GM19452 (cell line): Measurements from ENCODE around the gene NDUFAF4.

Experiments used
- ATAC-seq: cut with Tn5 transposase; IDR thresholded peaks from one replicate; pipeline ENCODE4 v1.9.1; 2021; ENCODE audit not compliant: unreplicated experiment

Gene NDUFAF4

GRCh38 chr6:96897396-96898240 lies at the start of gene NDUFAF4:
TSS of gene NDUFAF4 (minus strand) at chr6:96897891. CDS start at chr6:96897801, 90 bp downstream.
- peak; percentile 89 for ATAC-seq

- ATAC-seq: peak; percentile 96
Observed at GRCh38 chr6:96947055-96947454, 49.4 kb upstream of the NDUFAF4 start.

DNA sequence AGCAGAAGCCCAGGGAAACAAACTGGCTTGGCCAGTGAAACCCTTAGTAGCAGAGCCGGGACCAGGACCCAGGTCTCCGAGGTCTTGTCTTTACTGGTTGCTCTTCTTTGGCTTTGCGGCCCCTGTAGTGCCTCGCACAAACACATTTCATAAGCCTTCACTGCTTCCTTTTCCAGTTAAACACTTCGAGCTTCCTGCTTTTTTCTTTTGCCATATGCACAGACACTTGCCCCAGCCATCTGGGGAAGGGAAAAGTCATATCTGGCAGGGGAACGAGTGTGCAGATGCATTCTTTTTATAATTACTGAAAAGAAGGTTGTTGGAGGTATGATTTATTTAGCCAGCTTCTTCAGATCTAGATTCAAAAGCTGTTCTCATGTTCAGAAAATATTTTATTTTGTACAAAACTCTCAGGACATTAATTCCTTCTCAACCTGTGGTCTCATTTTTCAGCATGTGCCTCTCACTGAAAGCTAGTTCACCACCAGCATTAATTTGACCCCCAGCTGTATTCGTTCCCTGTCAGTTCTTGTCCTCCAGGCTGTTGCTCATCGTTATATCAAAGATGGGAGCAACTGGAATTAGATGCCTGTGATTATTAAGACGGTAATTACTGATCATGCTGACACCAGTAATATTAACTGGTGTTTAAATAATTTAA lies 46.0 kb upstream of the NDUFAF4 start:
- ATAC-seq: no peak

DNA sequence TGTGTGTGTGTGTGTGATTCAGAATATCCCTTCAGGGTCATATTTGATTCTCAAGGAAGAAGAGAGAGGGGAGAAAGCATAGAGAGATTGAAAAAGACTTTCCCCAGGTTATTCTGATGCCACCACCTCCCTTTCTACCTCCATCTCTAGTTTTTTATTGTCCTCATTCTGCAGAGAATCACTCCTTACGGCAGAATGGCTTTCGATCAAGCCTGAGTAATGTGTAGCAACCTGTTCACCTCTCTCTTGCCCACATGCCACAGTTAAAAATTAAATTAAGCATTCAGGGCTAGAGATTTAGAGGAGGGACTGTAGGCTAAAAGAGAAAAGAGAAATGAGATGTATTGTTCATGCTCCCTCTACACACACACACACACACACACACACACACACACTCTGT lies 45.0 kb upstream of the NDUFAF4 start:
- no peak for ATAC-seq

DNA sequence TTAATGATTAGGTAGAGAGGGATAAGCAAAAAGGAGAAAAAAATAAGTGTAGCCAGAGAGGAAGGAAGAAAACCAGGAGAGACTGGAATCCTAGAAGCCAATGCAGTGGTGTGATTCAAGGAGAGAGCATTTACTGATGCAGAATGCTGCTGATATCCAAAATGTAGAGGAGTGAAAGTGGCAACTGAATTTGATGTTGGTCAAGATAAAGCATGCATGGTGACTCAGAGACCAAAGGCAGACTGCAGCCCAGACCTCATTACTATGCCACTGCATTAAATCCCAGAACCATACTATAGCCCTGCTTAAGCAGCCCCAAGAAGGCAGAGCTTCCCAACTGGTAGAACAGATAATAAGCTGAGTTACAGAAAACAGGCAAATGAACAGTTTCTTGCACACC lies 42.6 kb upstream of the NDUFAF4 start:
- no peak for ATAC-seq

- ATAC-seq: no peak
Observed at GRCh38 chr6:96939007-96939805, 41.5 kb upstream of the NDUFAF4 start.

DNA sequence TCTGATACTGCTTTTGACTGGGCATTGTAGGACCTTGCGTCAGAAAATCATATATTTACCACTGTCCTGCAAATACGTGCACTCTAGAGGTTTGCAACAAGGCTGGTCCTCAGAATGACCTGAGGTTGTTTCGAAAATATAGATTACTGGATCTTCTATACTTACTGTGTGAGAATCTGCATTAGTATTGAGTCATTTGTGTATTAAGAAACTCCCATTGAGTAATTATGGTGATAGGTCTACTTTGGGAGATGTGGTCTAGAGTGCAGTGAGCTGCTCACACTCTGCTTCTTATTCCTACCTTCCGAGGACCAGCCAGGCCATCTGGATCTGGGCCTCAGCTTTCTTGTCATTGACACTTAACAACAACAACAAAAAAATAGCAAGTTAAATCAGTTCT lies 36.4 kb upstream of the NDUFAF4 start:
- ATAC-seq: no peak

DNA sequence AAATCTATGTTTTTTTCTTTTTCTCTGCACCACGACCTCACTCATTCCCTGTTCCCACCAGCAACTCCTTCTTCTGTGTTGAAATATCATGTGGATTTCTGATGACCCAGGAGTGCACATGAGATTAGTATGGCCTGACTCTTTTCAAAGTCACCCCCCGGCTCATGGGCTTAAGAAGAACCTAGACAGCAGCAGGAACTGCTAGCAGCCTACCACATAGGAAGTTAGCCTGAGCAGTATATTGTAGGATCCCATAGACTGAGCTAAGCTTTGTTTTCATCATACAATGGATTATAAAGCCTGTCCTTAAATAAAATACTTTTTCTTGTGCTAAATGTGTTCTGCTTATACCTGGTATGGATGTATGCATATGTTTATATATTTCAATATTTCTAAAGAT lies 33.5 kb upstream of the NDUFAF4 start:
- no peak for ATAC-seq

GRCh38 chr6:96929741-96930140 lies 32.0 kb upstream of the NDUFAF4 start:
- no peak for ATAC-seq

- ATAC-seq: no peak
Observed at GRCh38 chr6:96927660-96928059, 30.0 kb upstream of the NDUFAF4 start.

DNA sequence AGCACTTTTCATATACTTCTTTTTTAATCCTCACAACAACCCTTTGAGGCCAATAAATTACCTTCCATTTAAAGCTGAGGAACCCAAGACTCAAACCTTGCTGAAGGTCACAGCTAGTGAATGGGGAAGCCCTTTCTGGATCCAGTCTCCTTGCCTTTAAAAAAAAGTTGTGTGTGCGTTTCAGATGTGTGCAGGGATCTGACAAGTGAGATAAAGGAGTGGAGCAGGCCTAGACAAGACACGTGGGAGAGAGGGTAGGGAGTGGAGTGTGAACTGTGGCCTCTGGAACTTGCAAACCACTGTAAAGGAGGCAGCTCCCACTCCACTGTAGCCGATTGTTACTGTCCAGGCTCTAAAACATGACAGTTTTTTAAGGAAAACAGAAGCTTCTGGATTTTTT lies 28.7 kb upstream of the NDUFAF4 start:
- ATAC-seq: no peak

- ATAC-seq: no peak
Observed at GRCh38 chr6:96925290-96925687, 27.6 kb upstream of the NDUFAF4 start.

- ATAC-seq: peak; percentile 79
Observed at GRCh38 chr6:96923871-96924493, 26.3 kb upstream of the NDUFAF4 start.

DNA sequence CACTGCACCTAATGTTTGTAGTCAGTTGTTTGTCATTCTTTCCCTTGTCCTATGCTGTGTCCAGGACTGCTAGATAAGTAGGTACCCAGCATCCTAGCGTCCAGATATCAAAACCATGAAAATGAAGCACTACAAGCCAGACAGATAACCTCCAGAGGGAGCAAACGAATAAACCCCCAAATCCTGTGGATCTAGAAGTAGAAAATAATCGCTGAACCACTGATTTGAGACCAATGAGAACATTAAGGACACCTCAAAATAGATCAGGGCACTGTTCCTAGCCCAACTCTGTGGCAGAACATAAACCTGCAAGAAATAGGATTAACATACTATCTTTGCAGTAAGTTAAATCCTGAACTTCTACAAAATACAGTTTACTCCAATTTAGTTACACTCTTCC lies 25.7 kb upstream of the NDUFAF4 start:
- no peak for ATAC-seq

- no peak for ATAC-seq
Observed at GRCh38 chr6:96917098-96917497, 19.4 kb upstream of the NDUFAF4 start.

- no peak for ATAC-seq
Observed at GRCh38 chr6:96913621-96914020, 15.9 kb upstream of the NDUFAF4 start.

- ATAC-seq: no peak
Observed at GRCh38 chr6:96911751-96912150, 14.1 kb upstream of the NDUFAF4 start.

DNA sequence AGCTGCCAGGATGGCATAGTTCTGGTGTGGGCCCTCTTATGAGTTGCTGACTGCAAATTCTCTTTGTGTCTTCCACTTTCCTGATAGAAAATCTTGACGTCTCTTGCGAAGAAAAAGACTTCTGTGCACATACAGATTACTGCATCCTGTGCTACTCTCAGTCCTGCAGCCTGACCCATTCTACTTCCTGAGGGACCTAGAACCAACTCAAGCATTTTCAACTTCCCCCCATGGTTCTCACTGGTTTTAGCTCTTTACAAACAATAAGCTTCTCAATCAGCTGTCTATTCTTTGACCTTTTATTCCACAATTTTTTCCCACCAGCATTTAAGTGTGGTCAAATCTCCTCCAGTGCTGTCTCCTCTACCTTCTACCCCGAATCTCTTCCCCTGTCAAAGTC lies 13.5 kb upstream of the NDUFAF4 start:
- ATAC-seq: no peak

DNA sequence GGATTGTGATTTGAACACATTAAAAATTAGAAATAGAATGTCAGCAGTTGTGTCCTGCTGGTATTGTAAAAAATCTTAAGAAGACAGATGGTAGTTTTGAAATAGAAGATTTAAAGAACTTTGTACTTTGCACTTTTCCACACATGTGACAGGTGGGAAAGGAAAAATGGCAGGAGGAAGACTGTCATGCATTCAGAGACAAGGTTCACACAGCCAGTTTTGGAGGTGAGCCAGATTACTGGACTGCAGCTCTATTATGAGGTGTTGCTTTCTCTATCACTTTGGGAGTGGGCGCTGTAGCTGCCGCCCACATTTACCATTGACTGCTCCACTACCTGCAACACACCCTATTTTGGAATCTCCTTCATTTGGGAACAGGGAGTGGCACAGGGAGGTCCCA lies 12.1 kb upstream of the NDUFAF4 start:
- no peak for ATAC-seq

- peak; percentile 82 for ATAC-seq
Observed at GRCh38 chr6:96907498-96907897, 9.8 kb upstream of the NDUFAF4 start.

DNA sequence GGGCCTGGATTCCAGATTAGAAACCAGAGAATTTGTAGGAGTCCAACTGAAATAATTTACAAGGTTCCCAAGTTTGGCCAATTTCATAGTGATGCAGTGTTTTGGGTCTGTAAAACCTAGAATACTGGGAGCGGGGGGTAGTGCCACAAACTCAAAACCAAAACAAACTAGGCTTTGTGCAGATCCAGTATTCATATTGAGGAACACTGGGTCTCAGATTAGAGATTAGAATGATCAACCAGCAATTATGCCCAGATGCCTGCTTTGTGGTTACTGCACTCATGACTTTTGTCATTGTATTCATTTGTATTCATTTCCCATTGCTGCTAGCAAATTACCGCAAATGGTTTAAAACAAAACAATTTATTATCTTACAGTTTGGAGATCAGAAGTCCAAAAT lies 3.2 kb upstream of the NDUFAF4 start:
- no peak for ATAC-seq
